NB4 (cell line): ENCODE measurements around the gene DIS3L2.
A peak's percentile ranks its signal among the peaks of the same experiment; 100 is the strongest.

ENCODE experiments used
- DNase-seq: peaks from one replicate; pipeline ENCODE4 v3.0.0; 2010; ENCODE audit warnings: low read depth
- H3K4me3 ChIP-seq: one replicate; pipeline ENCODE4 v1.5.1; 2011; ENCODE audit warnings: mild to moderate bottlenecking, low read depth, low read length, moderate library complexity
- MYC ChIP-seq: IDR thresholded peaks from 2 replicates; pipeline ENCODE4 v1.6.1; 2011; ENCODE audit warnings: low read depth, low read length
- POLR2A ChIP-seq: IDR thresholded peaks from 2 replicates; pipeline ENCODE4 v1.6.1; 2011; ENCODE audit warnings: mild to moderate bottlenecking; ENCODE audit not compliant: insufficient read length; ENCODE audit errors: extremely low read depth
- TF ChIP-seq, protein P1 (sequence below): IDR thresholded peaks from 2 replicates; pipeline ENCODE4 v1.6.1; 2011; ENCODE audit warnings: low read depth, low read length
- TF ChIP-seq, protein P2 (sequence below): IDR thresholded peaks from one replicate; pipeline ENCODE4 v1.5.1; 2012; ENCODE audit warnings: low read depth, low read length

The DIS3L2 gene

DNA sequence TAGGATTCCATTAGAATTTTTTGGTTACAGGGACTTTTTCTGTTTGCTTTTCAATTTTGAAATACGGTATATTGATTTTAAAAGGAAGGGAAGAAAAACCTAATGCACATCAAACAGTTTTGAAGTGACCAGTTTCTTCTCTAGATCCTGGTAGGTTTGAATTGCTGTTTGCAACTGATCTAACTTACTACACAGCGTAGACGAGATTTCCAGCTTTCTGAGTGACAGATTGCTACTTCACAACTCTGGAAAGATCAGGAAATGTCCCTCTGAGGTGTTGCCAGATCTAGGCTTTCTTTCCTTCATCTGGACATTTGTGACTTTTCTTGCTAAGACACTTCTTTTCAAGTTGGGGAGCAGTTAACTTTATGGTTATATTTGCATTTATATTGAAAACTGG, 112.2 kb downstream of the DIS3L2 start:
- no peak for DNase-seq
- H3K4me3 ChIP-seq: no peak overlapping the region
- TF ChIP-seq, protein P1, sequence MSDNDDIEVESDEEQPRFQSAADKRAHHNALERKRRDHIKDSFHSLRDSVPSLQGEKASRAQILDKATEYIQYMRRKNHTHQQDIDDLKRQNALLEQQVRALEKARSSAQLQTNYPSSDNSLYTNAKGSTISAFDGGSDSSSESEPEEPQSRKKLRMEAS: no peak
- TF ChIP-seq, protein P2, sequence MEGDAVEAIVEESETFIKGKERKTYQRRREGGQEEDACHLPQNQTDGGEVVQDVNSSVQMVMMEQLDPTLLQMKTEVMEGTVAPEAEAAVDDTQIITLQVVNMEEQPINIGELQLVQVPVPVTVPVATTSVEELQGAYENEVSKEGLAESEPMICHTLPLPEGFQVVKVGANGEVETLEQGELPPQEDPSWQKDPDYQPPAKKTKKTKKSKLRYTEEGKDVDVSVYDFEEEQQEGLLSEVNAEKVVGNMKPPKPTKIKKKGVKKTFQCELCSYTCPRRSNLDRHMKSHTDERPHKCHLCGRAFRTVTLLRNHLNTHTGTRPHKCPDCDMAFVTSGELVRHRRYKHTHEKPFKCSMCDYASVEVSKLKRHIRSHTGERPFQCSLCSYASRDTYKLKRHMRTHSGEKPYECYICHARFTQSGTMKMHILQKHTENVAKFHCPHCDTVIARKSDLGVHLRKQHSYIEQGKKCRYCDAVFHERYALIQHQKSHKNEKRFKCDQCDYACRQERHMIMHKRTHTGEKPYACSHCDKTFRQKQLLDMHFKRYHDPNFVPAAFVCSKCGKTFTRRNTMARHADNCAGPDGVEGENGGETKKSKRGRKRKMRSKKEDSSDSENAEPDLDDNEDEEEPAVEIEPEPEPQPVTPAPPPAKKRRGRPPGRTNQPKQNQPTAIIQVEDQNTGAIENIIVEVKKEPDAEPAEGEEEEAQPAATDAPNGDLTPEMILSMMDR: no peak
- no peak for TF ChIP-seq POLR2A
- TF ChIP-seq MYC: no peak

- DNase-seq: peak; percentile 70
- H3K4me3 ChIP-seq: no peak overlapping the region
- TF ChIP-seq, protein P1: no peak
- TF ChIP-seq, protein P2: no peak
- TF ChIP-seq POLR2A: no peak
- no peak for TF ChIP-seq MYC
Observed at GRCh38 chr2:232075080-232075479, 113.6 kb downstream of the DIS3L2 start.

GRCh38 chr2:232075859-232076258, 114.3 kb downstream of the DIS3L2 start:
- no peak for DNase-seq
- TF ChIP-seq, protein P1: no peak
- TF ChIP-seq POLR2A (no peak), MYC (no peak)
- TF ChIP-seq, protein P2: no peak
- H3K4me3 ChIP-seq: no peak overlapping the region

- no peak for DNase-seq
- H3K4me3 ChIP-seq: no peak overlapping the region
- TF ChIP-seq, protein P1: no peak
- TF ChIP-seq, protein P2: no peak
- TF ChIP-seq MYC: no peak
- no peak for TF ChIP-seq POLR2A
Observed at GRCh38 chr2:232076272-232076671, 114.8 kb downstream of the DIS3L2 start.

DNA sequence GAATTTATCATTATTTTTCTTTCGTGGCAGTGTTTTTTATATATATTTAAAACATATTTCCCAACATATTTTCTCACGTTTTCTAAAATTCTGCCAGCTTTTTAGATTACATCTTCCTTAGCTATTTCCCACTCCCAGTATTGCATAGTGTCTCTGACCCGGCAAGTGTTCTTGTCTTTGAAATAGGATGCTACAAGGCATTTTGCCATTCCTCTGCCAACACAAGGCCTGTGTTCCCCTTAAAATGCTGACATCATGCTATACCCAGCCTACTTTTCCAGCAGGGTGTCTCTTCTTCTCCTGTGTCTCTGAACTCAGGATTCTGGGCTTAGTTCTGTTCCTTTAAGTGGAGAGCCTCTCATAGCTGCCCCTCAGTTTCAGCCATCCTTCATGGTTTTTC, 115.2 kb downstream of the DIS3L2 start:
- no peak overlapping the region for H3K4me3 ChIP-seq
- DNase-seq: no peak
- TF ChIP-seq, protein P2: no peak
- TF ChIP-seq POLR2A (no peak), MYC (no peak)
- TF ChIP-seq, protein P1: no peak
